ENCODE measurements around the gene ETV6.

The ETV6 gene

GRCh38 chr12:11773889-11774677 is 124.6 kb downstream of the ETV6 start:
- Histone ChIP-seq H3K9ac (ENCODE audit: low read length) (no peak overlapping the region), H3K4me1 (ENCODE audit: control insufficient read depth, insufficient read depth, low read length) (peaks cover 9% of the 10 kb centered on the region), H3K27me3 (replicated peaks; ENCODE audit: control insufficient read depth, insufficient read depth, low read length) (no peaks in the 10 kb centered on the region), H3K9me3 (ENCODE audit: control insufficient read depth, low read length) (no peaks in the 10 kb centered on the region), H3K36me3 (ENCODE audit: control insufficient read depth, insufficient read depth, low read length, severe bottlenecking) (peaks cover 3% of the 10 kb centered on the region), H3K4me3 (ENCODE audit: low read length) (no peak overlapping the region)
- no peak for DNase-seq (ENCODE audit: low read depth)

GRCh38 chr12:11774821-11775220 is 125.3 kb downstream of the ETV6 start:
- Histone ChIP-seq H3K27me3 (replicated peaks; ENCODE audit: control insufficient read depth, insufficient read depth, low read length) (no peaks in the 10 kb centered on the region), H3K9me3 (ENCODE audit: control insufficient read depth, low read length) (no peaks in the 10 kb centered on the region), H3K36me3 (ENCODE audit: control insufficient read depth, insufficient read depth, low read length, severe bottlenecking) (peaks cover 3% of the 10 kb centered on the region), H3K9ac (ENCODE audit: low read length) (no peak overlapping the region), H3K4me3 (ENCODE audit: low read length) (no peak overlapping the region), H3K4me1 (ENCODE audit: control insufficient read depth, insufficient read depth, low read length) (peaks cover 16% of the 10 kb centered on the region)
- no peak for DNase-seq (ENCODE audit: low read depth)

- Histone ChIP-seq H3K9me3 (ENCODE audit: control insufficient read depth, low read length) (no peaks in the 10 kb centered on the region), H3K9ac (ENCODE audit: low read length) (no peak overlapping the region), H3K4me1 (ENCODE audit: control insufficient read depth, insufficient read depth, low read length) (peaks cover 21% of the 10 kb centered on the region), H3K27me3 (replicated peaks; ENCODE audit: control insufficient read depth, insufficient read depth, low read length) (no peaks in the 10 kb centered on the region), H3K4me3 (ENCODE audit: low read length) (no peak overlapping the region), H3K36me3 (ENCODE audit: control insufficient read depth, insufficient read depth, low read length, severe bottlenecking) (no peaks in the 10 kb centered on the region)
- DNase-seq (ENCODE audit: low read depth) = no peak
Observed at GRCh38 chr12:11776316-11776715, 126.8 kb downstream of the ETV6 start.

GRCh38 chr12:11777451-11777850 is 128.0 kb downstream of the ETV6 start:
- Histone ChIP-seq H3K27me3 (replicated peaks; ENCODE audit: control insufficient read depth, insufficient read depth, low read length) (no peaks in the 10 kb centered on the region), H3K9ac (ENCODE audit: low read length) (no peak overlapping the region)
- DNase-seq (ENCODE audit: low read depth) = no peak

GRCh38 chr12:11777962-11778361 is 128.5 kb downstream of the ETV6 start:
- Histone ChIP-seq H3K4me3 (ENCODE audit: low read length) (no peak overlapping the region), H3K27me3 (replicated peaks; ENCODE audit: control insufficient read depth, insufficient read depth, low read length) (no peaks in the 10 kb centered on the region), H3K9ac (ENCODE audit: low read length) (no peak overlapping the region), H3K36me3 (ENCODE audit: control insufficient read depth, insufficient read depth, low read length, severe bottlenecking) (no peaks in the 10 kb centered on the region), H3K9me3 (ENCODE audit: control insufficient read depth, low read length) (no peaks in the 10 kb centered on the region), H3K4me1 (ENCODE audit: control insufficient read depth, insufficient read depth, low read length) (peaks cover 21% of the 10 kb centered on the region)
- no peak for DNase-seq (ENCODE audit: low read depth)

More at GRCh38 chr12:11777451-11777850, 128.0 kb downstream of the ETV6 start:
- H3K4me3 ChIP-seq (ENCODE audit: low read length) = no peak overlapping the region
- peaks cover 21% of the 10 kb centered on the region for H3K4me1 ChIP-seq (ENCODE audit: control insufficient read depth, insufficient read depth, low read length)
- no peaks in the 10 kb centered on the region for H3K9me3 ChIP-seq (ENCODE audit: control insufficient read depth, low read length)
- no peaks in the 10 kb centered on the region for H3K36me3 ChIP-seq (ENCODE audit: control insufficient read depth, insufficient read depth, low read length, severe bottlenecking)

GRCh38 chr12:11778713-11779685 is 129.5 kb downstream of the ETV6 start:
- H3K9me3 ChIP-seq (ENCODE audit: control insufficient read depth, low read length) = no peaks in the 10 kb centered on the region
- H3K9ac ChIP-seq (ENCODE audit: low read length) = peak overlapping the region; percentile 18
- peak overlapping the region; percentile 40 for H3K4me3 ChIP-seq (ENCODE audit: low read length)
- peak; percentile 84 for DNase-seq (ENCODE audit: low read depth)
- no peaks in the 10 kb centered on the region for H3K36me3 ChIP-seq (ENCODE audit: control insufficient read depth, insufficient read depth, low read length, severe bottlenecking)
- H3K27me3 ChIP-seq (replicated peaks; ENCODE audit: control insufficient read depth, insufficient read depth, low read length) = no peaks in the 10 kb centered on the region
- H3K4me1 ChIP-seq (ENCODE audit: control insufficient read depth, insufficient read depth, low read length) = peaks cover 21% of the 10 kb centered on the region

- no peaks in the 10 kb centered on the region for H3K9me3 ChIP-seq (ENCODE audit: control insufficient read depth, low read length)
- H3K4me3 ChIP-seq (ENCODE audit: low read length) = no peak overlapping the region
- no peak overlapping the region for H3K9ac ChIP-seq (ENCODE audit: low read length)
- no peak for DNase-seq (ENCODE audit: low read depth)
- no peaks in the 10 kb centered on the region for H3K27me3 ChIP-seq (replicated peaks; ENCODE audit: control insufficient read depth, insufficient read depth, low read length)
- no peaks in the 10 kb centered on the region for H3K36me3 ChIP-seq (ENCODE audit: control insufficient read depth, insufficient read depth, low read length, severe bottlenecking)
- peaks cover 27% of the 10 kb centered on the region for H3K4me1 ChIP-seq (ENCODE audit: control insufficient read depth, insufficient read depth, low read length)
Observed at GRCh38 chr12:11780521-11781101, 131.1 kb downstream of the ETV6 start.

- no peak overlapping the region for H3K9ac ChIP-seq (ENCODE audit: low read length)
- no peak for DNase-seq (ENCODE audit: low read depth)
- no peak overlapping the region for H3K4me3 ChIP-seq (ENCODE audit: low read length)
- no peaks in the 10 kb centered on the region for H3K36me3 ChIP-seq (ENCODE audit: control insufficient read depth, insufficient read depth, low read length, severe bottlenecking)
- H3K27me3 ChIP-seq (replicated peaks; ENCODE audit: control insufficient read depth, insufficient read depth, low read length) = no peaks in the 10 kb centered on the region
- H3K4me1 ChIP-seq (ENCODE audit: control insufficient read depth, insufficient read depth, low read length) = peaks cover 43% of the 10 kb centered on the region
- H3K9me3 ChIP-seq (ENCODE audit: control insufficient read depth, low read length) = no peaks in the 10 kb centered on the region
Observed at GRCh38 chr12:11782914-11783420, 133.5 kb downstream of the ETV6 start.

- H3K9ac ChIP-seq (ENCODE audit: low read length) = no peak overlapping the region
Observed at GRCh38 chr12:11785712-11786111, 136.2 kb downstream of the ETV6 start.

GRCh38 chr12:11786638-11787365 is 137.3 kb downstream of the ETV6 start:
- Histone ChIP-seq H3K9me3 (ENCODE audit: control insufficient read depth, low read length) (no peaks in the 10 kb centered on the region), H3K9ac (ENCODE audit: low read length) (no peak overlapping the region), H3K4me3 (ENCODE audit: low read length) (no peak overlapping the region), H3K27me3 (replicated peaks; ENCODE audit: control insufficient read depth, insufficient read depth, low read length) (no peaks in the 10 kb centered on the region), H3K36me3 (ENCODE audit: control insufficient read depth, insufficient read depth, low read length, severe bottlenecking) (no peaks in the 10 kb centered on the region), H3K4me1 (ENCODE audit: control insufficient read depth, insufficient read depth, low read length) (peaks cover 22% of the 10 kb centered on the region)
- DNase-seq (ENCODE audit: low read depth) = no peak

More at GRCh38 chr12:11785712-11786111, 136.2 kb downstream of the ETV6 start:
- H3K27me3 ChIP-seq (replicated peaks; ENCODE audit: control insufficient read depth, insufficient read depth, low read length) = no peaks in the 10 kb centered on the region
- H3K4me3 ChIP-seq (ENCODE audit: low read length) = no peak overlapping the region
- DNase-seq (ENCODE audit: low read depth) = peak; percentile 84
- no peaks in the 10 kb centered on the region for H3K9me3 ChIP-seq (ENCODE audit: control insufficient read depth, low read length)
- H3K36me3 ChIP-seq (ENCODE audit: control insufficient read depth, insufficient read depth, low read length, severe bottlenecking) = no peaks in the 10 kb centered on the region
- peaks cover 22% of the 10 kb centered on the region for H3K4me1 ChIP-seq (ENCODE audit: control insufficient read depth, insufficient read depth, low read length)
